ENCODE measurements around the gene AEBP1.

- no peak for TF ChIP-seq GATA2 (IDR thresholded peaks at IDR 0.05; ENCODE audit: low read depth, low read length)
- TF ChIP-seq GATA3 (IDR thresholded peaks at IDR 0.05; ENCODE audit: low read depth, low read length) = no peak
Observed at GRCh38 chr7:44149571-44150465, 45.7 kb downstream of the AEBP1 start.

All from SH-SY5Y (cell line).